Stimulated activated CD4-positive, alpha-beta T cell treated with anti-CD3 and anti-CD28 coated beads, Interleukin-2, amount 100 ng/mL, for 4 hours (primary cell): ENCODE data around the gene TEAD1.

Experiments used
- DNase-seq: peaks from one replicate; pipeline ENCODE4 v3.0.0-alpha.2; 2020; ENCODE audit warnings: low read depth

The TEAD1 gene

GRCh38 chr11:12686246-12687060 is 12.2 kb downstream of the TEAD1 start:
- DNase-seq, result no peak

- DNase-seq, result no peak
Observed at GRCh38 chr11:12687216-12687623, 13.0 kb downstream of the TEAD1 start.

DNA sequence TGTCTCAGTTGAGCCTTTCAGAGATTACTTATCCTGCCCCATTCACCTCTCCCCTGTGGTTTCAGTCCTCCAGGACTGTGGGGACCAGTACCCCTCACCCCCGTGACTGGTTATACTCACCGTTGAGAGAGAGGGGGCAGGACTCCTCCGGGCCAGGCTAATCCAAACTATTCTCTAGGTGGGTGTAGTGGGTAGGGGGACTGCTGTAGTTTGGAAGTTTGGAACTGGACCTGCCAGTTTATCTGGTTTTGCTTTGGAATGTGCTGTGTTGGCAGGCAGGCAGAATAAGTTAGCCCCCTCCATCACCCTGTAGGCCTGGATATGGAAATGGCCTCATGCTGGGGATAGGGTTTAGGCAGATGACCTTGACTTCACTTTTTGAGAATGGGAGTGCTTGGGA is 13.5 kb downstream of the TEAD1 start:
- DNase-seq, result no peak

DNA sequence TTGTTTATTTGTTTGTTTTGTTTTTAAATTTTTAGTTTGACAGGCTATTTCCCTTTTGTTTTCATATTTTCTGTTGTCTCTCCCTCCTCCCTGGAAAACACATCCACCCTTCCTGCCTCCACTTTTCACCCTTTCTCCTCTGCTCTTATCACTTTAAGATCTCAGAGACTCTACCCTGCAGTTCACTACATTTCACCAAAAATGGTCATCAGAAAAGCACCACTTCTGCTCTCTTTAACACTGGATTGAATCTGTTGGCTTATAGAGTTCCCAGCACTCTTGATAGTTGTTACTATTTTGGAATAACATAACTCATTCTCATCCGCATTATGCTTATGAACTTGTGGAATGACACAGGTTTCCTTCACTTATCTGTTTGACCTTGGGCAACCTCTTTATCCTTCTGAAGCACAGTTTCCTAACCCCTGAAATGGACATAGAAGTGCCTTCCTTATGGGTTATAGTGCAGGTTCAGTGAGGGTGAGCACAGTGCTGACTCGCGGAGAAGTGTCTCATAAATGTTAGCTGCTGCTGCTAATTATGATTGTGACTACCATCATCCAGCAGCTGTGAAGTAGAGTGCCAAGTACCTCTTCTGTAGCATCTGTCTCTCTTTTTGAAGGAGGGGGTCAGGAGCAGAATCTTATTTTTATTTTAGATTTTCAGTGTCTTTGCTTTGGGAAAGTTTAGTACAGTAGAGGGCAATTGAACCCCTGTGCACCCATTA is 15.0 kb downstream of the TEAD1 start:
- DNase-seq, result no peak

GRCh38 chr11:12690663-12691062 is 16.4 kb downstream of the TEAD1 start:
- DNase-seq, result no peak

GRCh38 chr11:12691473-12691872 is 17.3 kb downstream of the TEAD1 start:
- DNase-seq, result no peak

- DNase-seq, result no peak
Observed at GRCh38 chr11:12692229-12693075, 18.2 kb downstream of the TEAD1 start.

GRCh38 chr11:12693094-12693478 is 18.9 kb downstream of the TEAD1 start:
- DNase-seq, result no peak

DNA sequence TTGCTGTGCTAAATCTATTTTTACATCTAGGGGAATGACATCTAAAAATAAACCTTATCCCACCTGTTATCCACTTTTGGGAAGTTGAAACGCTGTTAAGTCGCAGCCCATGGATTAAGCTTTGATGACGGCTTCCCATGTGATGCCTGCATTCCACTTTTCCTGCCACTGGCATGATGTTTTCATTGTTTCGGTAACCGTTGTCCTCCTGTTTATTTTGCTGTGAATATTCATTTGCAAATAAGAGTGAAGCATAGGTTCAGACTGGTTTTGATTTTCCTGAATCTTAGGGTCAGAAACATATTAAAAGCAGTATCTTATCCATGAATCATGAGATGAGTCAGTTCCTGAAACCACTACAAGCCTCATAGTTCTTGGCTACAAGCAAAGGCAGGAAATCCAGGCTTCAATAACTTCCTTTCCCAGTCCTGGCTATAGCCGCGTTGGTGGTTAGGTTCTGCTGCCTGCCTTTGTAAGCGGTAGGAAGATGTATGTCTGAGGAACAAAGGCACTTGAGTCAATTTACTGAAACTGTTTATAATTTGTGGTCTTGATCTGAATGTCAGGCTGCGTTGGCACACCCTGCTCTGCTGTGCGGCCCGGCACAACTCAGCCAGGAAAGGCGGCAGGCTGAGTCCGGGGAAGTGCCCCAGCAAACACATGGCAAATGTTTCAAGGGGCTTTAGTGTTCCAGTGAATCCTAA is 19.4 kb downstream of the TEAD1 start:
- DNase-seq, result no peak

DNA sequence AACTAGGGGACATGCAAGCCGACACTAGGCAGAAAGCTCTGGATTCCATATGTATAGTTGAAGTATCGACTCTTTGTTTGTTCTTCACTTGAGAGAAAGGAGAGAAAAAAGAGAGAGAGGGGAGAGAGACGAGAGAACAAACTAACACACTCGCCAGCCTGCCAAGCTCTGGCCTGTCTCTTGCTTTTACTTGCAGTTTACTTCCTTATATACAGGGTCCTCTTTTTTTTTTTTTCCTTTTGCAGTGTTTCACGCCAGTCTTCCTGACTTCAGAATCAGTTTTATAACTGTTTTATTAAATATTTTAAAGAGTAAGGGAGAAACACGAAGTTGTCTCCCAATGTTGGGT is 19.9 kb downstream of the TEAD1 start:
- no peak for DNase-seq

DNA sequence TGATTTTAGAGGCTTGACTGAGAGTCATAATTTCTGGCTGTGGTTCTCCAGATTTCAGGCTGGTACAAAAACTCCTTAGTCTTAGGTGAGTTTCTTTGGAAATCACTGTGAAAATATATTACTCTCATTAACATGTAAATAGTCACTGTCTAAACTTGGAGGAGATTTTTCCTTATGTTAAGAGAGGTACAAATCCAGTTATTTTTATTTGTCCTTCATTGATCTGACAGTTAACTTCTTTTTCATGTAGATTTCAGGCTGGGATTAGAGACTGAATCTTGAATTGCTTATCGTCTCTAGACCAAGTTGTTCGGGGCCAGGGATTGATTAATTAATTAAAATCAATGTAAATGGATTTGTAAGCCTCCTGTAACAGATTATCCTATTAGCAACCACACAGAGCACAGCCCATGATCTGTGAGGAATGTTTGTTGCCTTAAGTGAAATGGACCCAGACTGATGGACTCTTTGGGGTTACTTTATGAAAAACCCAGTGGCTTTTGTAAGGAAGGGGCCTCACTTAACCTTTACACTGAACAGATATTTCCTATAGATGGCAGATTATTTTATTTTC is 21.1 kb downstream of the TEAD1 start:
- no peak for DNase-seq

- no peak for DNase-seq
Observed at GRCh38 chr11:12695873-12696272, 21.7 kb downstream of the TEAD1 start.

DNA sequence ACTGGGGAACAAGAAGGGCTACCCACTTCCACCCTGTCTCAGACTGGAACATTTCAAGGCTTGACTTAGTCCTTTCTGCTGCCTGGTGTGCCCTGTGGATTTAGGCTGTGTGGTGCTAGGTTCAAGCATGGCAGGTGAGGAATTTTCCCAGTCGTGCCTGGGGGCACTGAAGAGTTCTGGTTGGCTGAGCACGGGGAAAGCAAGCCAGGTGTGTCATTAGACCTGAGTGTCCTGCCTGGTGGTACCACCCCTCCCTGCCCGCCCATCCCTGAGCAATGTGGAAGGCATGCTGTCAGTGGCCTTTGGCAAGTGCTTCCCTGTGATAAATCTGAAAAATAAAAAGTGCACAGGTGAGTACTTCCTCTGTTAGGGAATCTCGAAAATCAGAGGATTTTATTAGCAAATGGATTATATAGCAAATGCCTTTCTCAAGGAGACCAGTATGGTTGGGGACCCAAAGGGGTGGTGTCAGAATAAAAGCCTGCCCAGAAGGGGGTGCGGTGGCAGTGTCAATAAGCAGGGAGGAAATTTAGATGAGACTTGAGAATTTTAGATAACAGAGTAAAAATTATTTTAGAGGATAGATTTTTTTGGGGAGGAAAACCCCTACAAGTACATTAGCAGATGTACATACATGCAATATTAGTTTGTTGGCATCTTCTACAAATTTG is 22.8 kb downstream of the TEAD1 start:
- no peak for DNase-seq

DNA sequence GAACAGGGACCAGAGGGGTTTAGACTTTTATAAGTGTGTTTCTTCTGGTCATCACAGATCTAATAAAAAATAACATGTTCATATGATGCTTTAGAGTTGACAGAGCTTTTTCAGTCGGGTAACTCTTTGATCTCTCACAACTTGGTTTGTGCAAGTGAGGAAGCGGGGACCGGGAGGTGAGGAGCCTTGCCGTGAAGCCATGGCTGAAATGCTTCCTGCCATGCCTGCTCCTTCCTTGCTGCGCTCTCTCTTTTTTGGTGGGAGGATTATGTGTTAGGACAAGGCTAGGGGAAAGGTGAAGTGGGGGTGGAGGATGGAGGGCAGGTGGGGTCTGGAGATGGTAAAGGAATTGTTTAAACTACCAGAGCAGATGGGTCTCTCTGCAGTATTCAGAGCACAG is 23.8 kb downstream of the TEAD1 start:
- DNase-seq, result no peak

GRCh38 chr11:12701811-12702592 is 27.8 kb downstream of the TEAD1 start:
- DNase-seq, result no peak

- DNase-seq, result no peak
Observed at GRCh38 chr11:12702999-12703453, 28.8 kb downstream of the TEAD1 start.

- DNase-seq, result no peak
Observed at GRCh38 chr11:12704049-12704448, 29.8 kb downstream of the TEAD1 start.

GRCh38 chr11:12705874-12706273 is 31.7 kb downstream of the TEAD1 start:
- DNase-seq, result no peak

- DNase-seq, result no peak
Observed at GRCh38 chr11:12706545-12707499, 32.6 kb downstream of the TEAD1 start.
